Activated CD8-positive, alpha-beta T cell treated with anti-CD3 and anti-CD28 coated beads, Interleukin-2, amount 10 ng/mL, durations not matched to agents 7 days and 5 days (primary cell): ENCODE measurements around the gene SERTAD2. TPM values are rescaled to one million over a fixed set of nuclear protein-coding genes. Genes with fewer than 3 reads are reported as not detected.

Experiments used
- ATAC-seq: fragments of 150-1000 bp; cut with Tn5 transposase; one replicate; pipeline ENCODE4 v1.10.0; 2021; ENCODE audit warnings: moderate library complexity
- CTCF ChIA-PET: fragments of 350-600 bp; sonication (Branson Sonifier 250); formaldehyde crosslinking; loops from one replicate; lab custom pipeline; 2021; ENCODE audit warnings: antibody characterized with exemption; lab: Charles Lee
- POLR2A ChIA-PET: fragments of 350-600 bp; sonication (Branson Sonifier 250); formaldehyde crosslinking; loops from one replicate; lab custom pipeline; 2021; ENCODE audit warnings: antibody characterized with exemption; lab: Charles Lee
- DNase-seq: peaks from one replicate; pipeline ENCODE4 v3.0.0-alpha.2; 2020
- H3K27ac Mint-ChIP-seq: one replicate; pipeline ENCODE4 v1.8.0; 2021; ENCODE audit warnings: mild to moderate bottlenecking, mixed read lengths
- H3K27me3 Mint-ChIP-seq: one replicate; pipeline ENCODE4 v1.8.0; 2021; ENCODE audit warnings: low read depth, mixed read lengths
- H3K36me3 Mint-ChIP-seq: one replicate; pipeline ENCODE4 v1.8.0; 2021; ENCODE audit warnings: low read depth, mixed read lengths
- H3K4me1 Mint-ChIP-seq: one replicate; pipeline ENCODE4 v1.8.0; 2021; ENCODE audit warnings: low read depth, mixed read lengths
- H3K4me3 Mint-ChIP-seq: one replicate; pipeline ENCODE4 v1.8.0; 2021; ENCODE audit warnings: mild to moderate bottlenecking, mixed read lengths
- H3K9me3 Mint-ChIP-seq: one replicate; pipeline ENCODE4 v1.8.0; 2022; ENCODE audit warnings: mixed read lengths; ENCODE audit not compliant: insufficient read depth
- total RNA-seq, 2 experiments: library from RNA; stranded (reverse); gene quantifications; one replicate each; pipeline ENCODE4 v1.2.3, GENCODE V29; 2021

The SERTAD2 gene
- total RNA-seq, 2 experiments from 2014 or later, result 21.4 to 21.8 TPM

GRCh38 chr2:64649013-64649484, 4.7 kb downstream of the SERTAD2 start:
- Mint-ChIP-seq H3K36me3 (peaks cover 6% of the 10 kb centered on the region), H3K27me3 (no peaks in the 10 kb centered on the region), H3K4me1 (peaks cover 73% of the 10 kb centered on the region), H3K9me3 (no peaks in the 10 kb centered on the region), H3K27ac (no peak overlapping the region), H3K4me3 (no peak overlapping the region)
- DNase-seq (no peak), ATAC-seq (no peak)
- POLR2A ChIA-PET, result interaction anchor here (0.9 to 9.1 kb wide), 6 partner anchors 40 to 171 kb away, joined by 3 to 144 read pairs (median 4); no protein-coding TSS in a partner anchor
- CTCF ChIA-PET, result interaction anchor here (0.6 to 14.9 kb wide), 24 partner anchors 9 to 318 kb away, joined by 3 to 276 read pairs (median 5); partner anchors contain the start of gene AFTPH

GRCh38 chr2:64646007-64646880, 7.5 kb downstream of the SERTAD2 start:
- peaks cover 89% of the 10 kb centered on the region for H3K4me1 Mint-ChIP-seq
- DNase-seq (peak; percentile 89), ATAC-seq (no peak)
- CTCF ChIA-PET, result interaction anchor here (0.6 to 14.9 kb wide), 62 partner anchors 7 to 597 kb away, joined by 3 to 276 read pairs (median 6); partner anchors contain the start of genes AFTPH and SERTAD2
- no peaks in the 10 kb centered on the region for H3K9me3 Mint-ChIP-seq
- H3K4me3 Mint-ChIP-seq, result no peak overlapping the region
- POLR2A ChIA-PET, result interaction anchor here (0.6 to 3.0 kb wide), 5 partner anchors 9 to 121 kb away, joined by 3 to 17 read pairs (median 4); no protein-coding TSS in a partner anchor
- H3K27ac Mint-ChIP-seq, result no peak overlapping the region
- H3K27me3 Mint-ChIP-seq, result no peaks in the 10 kb centered on the region
- peaks cover 6% of the 10 kb centered on the region for H3K36me3 Mint-ChIP-seq

GRCh38 chr2:64644458-64645382, 9.0 kb downstream of the SERTAD2 start:
- Mint-ChIP-seq H3K4me1 (peaks cover 91% of the 10 kb centered on the region), H3K27ac (peak overlapping the region; percentile 93), H3K9me3 (no peaks in the 10 kb centered on the region), H3K36me3 (peaks cover 8% of the 10 kb centered on the region), H3K27me3 (no peaks in the 10 kb centered on the region), H3K4me3 (peak overlapping the region; percentile 83)
- peak; percentile 82 for DNase-seq
- ATAC-seq, result peak; percentile 87
- POLR2A ChIA-PET, result interaction anchor here (0.7 to 3.3 kb wide), 10 partner anchors 9 to 123 kb away, joined by 3 to 34 read pairs (median 3); partner anchors contain the start of gene SERTAD2
- CTCF ChIA-PET, result interaction anchor here (0.7 to 14.9 kb wide), 29 partner anchors 8 to 317 kb away, joined by 3 to 276 read pairs (median 8); partner anchors contain the start of genes AFTPH and SERTAD2

- Mint-ChIP-seq H3K27ac (peak overlapping the region; percentile 93), H3K9me3 (no peaks in the 10 kb centered on the region), H3K27me3 (no peaks in the 10 kb centered on the region), H3K36me3 (peaks cover 8% of the 10 kb centered on the region), H3K4me3 (peak overlapping the region; percentile 83), H3K4me1 (peaks cover 89% of the 10 kb centered on the region)
- ATAC-seq (peak; percentile 7), DNase-seq (peak; percentile 20)
- ChIA-PET POLR2A (interaction anchor here (0.9 to 3.3 kb wide), 8 partner anchors 9 to 124 kb away, joined by 3 to 34 read pairs (median 4); partner anchors contain the start of gene SERTAD2), CTCF (interaction anchor here (0.7 to 14.9 kb wide), 22 partner anchors 7 to 316 kb away, joined by 3 to 276 read pairs (median 5); partner anchors contain the start of genes AFTPH and SERTAD2)
Measured at GRCh38 chr2:64643838-64644457, 9.8 kb downstream of the SERTAD2 start.

GRCh38 chr2:64641599-64641998, 12.1 kb downstream of the SERTAD2 start:
- peak overlapping the region; percentile 42 for H3K27ac Mint-ChIP-seq
- H3K4me3 Mint-ChIP-seq, result no peak overlapping the region
- DNase-seq, result peak; percentile 15
- peaks cover 95% of the 10 kb centered on the region for H3K4me1 Mint-ChIP-seq
- H3K27me3 Mint-ChIP-seq, result no peaks in the 10 kb centered on the region
- CTCF ChIA-PET, result interaction anchor here (1.1 to 14.9 kb wide), 3 partner anchors 23 to 189 kb away, joined by 3 to 276 read pairs (median 184); no protein-coding TSS in a partner anchor
- no peaks in the 10 kb centered on the region for H3K9me3 Mint-ChIP-seq
- ATAC-seq, result no peak
- H3K36me3 Mint-ChIP-seq, result peaks cover 13% of the 10 kb centered on the region
- POLR2A ChIA-PET, result no interaction called here

- CTCF ChIA-PET, result interaction anchor here (0.9 to 2.4 kb wide), 10 partner anchors 9 to 192 kb away, joined by 3 to 10 read pairs (median 4); partner anchors contain the start of genes AFTPH and SERTAD2
- Mint-ChIP-seq H3K9me3 (no peaks in the 10 kb centered on the region), H3K4me3 (no peak overlapping the region), H3K27me3 (no peaks in the 10 kb centered on the region), H3K4me1 (peaks cover 97% of the 10 kb centered on the region), H3K36me3 (peaks cover 25% of the 10 kb centered on the region), H3K27ac (peak overlapping the region; percentile 33)
- POLR2A ChIA-PET, result interaction anchor here (1.0 to 1.2 kb wide), 2 partner anchors 12 to 22 kb away, joined by 3 to 4 read pairs; no protein-coding TSS in a partner anchor
- DNase-seq (peak; percentile 25), ATAC-seq (no peak)
Measured at GRCh38 chr2:64640153-64641044, 13.3 kb downstream of the SERTAD2 start.

GRCh38 chr2:64639691-64640090, 14.0 kb downstream of the SERTAD2 start:
- Mint-ChIP-seq H3K4me1 (peaks cover 91% of the 10 kb centered on the region), H3K36me3 (peaks cover 26% of the 10 kb centered on the region), H3K27me3 (no peaks in the 10 kb centered on the region), H3K27ac (peak overlapping the region; percentile 33), H3K4me3 (no peak overlapping the region), H3K9me3 (no peaks in the 10 kb centered on the region)
- peak; percentile 19 for DNase-seq
- no peak for ATAC-seq
- CTCF ChIA-PET, result interaction anchor here (0.9 to 2.4 kb wide), 10 partner anchors 9 to 309 kb away, joined by 3 to 10 read pairs (median 4); partner anchors contain the start of gene SERTAD2
- POLR2A ChIA-PET, result interaction anchor here (1.4 kb wide), 1 partner anchor 11 kb away, joined by 3 read pairs; no protein-coding TSS in a partner anchor

- Mint-ChIP-seq H3K36me3 (peaks cover 33% of the 10 kb centered on the region), H3K4me3 (no peak overlapping the region), H3K9me3 (no peaks in the 10 kb centered on the region), H3K27ac (peak overlapping the region; percentile 90), H3K27me3 (no peaks in the 10 kb centered on the region), H3K4me1 (peaks cover 80% of the 10 kb centered on the region)
- ATAC-seq (no peak), DNase-seq (no peak)
- ChIA-PET CTCF (interaction anchor here (1.0 to 2.9 kb wide), 10 partner anchors 7 to 308 kb away, joined by 3 to 25 read pairs (median 5); partner anchors contain the start of gene AFTPH), POLR2A (interaction anchor here (1.4 kb wide), 1 partner anchor 10 kb away, joined by 3 read pairs; no protein-coding TSS in a partner anchor)
Measured at GRCh38 chr2:64638502-64639120, 15.1 kb downstream of the SERTAD2 start.

GRCh38 chr2:64637931-64638330, 15.8 kb downstream of the SERTAD2 start:
- no peak overlapping the region for H3K4me3 Mint-ChIP-seq
- peaks cover 39% of the 10 kb centered on the region for H3K36me3 Mint-ChIP-seq
- peak overlapping the region; percentile 90 for H3K27ac Mint-ChIP-seq
- H3K4me1 Mint-ChIP-seq, result peaks cover 74% of the 10 kb centered on the region
- peak; percentile 21 for DNase-seq
- CTCF ChIA-PET, result interaction anchor here (0.8 to 3.1 kb wide), 5 partner anchors 8 to 308 kb away, joined by 3 to 25 read pairs (median 10); partner anchors contain the start of genes AFTPH and SERTAD2
- no peaks in the 10 kb centered on the region for H3K9me3 Mint-ChIP-seq
- ATAC-seq, result no peak
- POLR2A ChIA-PET, result interaction anchor here (0.6 to 2.4 kb wide), 2 partner anchors 8 to 16 kb away, joined by 4 to 9 read pairs; partner anchors contain the start of gene SERTAD2
- no peaks in the 10 kb centered on the region for H3K27me3 Mint-ChIP-seq
